Caco-2 (cell line): ENCODE results near the gene CACNA1C. TPM values are rescaled to one million over a fixed set of nuclear protein-coding genes. Genes with fewer than 3 reads are reported as not detected.

Experiments
- BruUV-seq: library from RNA; stranded (reverse); fragments of 400-500 nt; replicated peaks from 2 replicates; lab custom pipeline; 2021; lab: Mats Ljungman, UMichigan
- CTCF ChIA-PET: fragments of 300-600 bp; sonication (Branson Sonifier 250); formaldehyde crosslinking; loops from one replicate; lab custom pipeline; 2022; ENCODE audit warnings: antibody characterized with exemption; lab: Charles Lee
- POLR2A ChIA-PET: fragments of 300-600 bp; sonication (Branson Sonifier 250); formaldehyde crosslinking; loops from one replicate; lab custom pipeline; 2022; ENCODE audit warnings: antibody characterized with exemption; lab: Charles Lee
- DNase-seq, 2 experiments: peaks; one replicate each; pipeline versions ENCODE4 v3.0.0 to v3.0.0-alpha.2; 2020 to 2022
- H3K27me3 ChIP-seq: replicated peaks from 2 replicates; pipeline ENCODE4 v1.6.0; 2011; ENCODE audit warnings: low read length; ENCODE audit not compliant: control insufficient read depth, insufficient read depth
- H3K36me3 ChIP-seq: 2 replicates; pipeline ENCODE4 v1.5.1; 2011; ENCODE audit warnings: low read length; ENCODE audit not compliant: control insufficient read depth, insufficient read depth
- H3K4me1 ChIP-seq: fragments of 250-450 bp; sonication (Bioruptor Pico); 2 replicates; pipeline ENCODE4 v1.5.1; 2020; ENCODE audit warnings: mild to moderate bottlenecking
- H3K4me3 ChIP-seq: 2 replicates; pipeline ENCODE4 v1.5.1; 2011; ENCODE audit warnings: low read depth, mild to moderate bottlenecking, control low read depth, low read length
- H3K9me3 ChIP-seq: fragments of 250-450 bp; sonication (Bioruptor Pico); 2 replicates; pipeline ENCODE4 v1.5.1; 2020; ENCODE audit warnings: mild to moderate bottlenecking, moderate library complexity
- H3K27ac Mint-ChIP-seq: one replicate; pipeline ENCODE4 v1.8.0; 2022; ENCODE audit warnings: mixed read lengths; ENCODE audit not compliant: unreplicated experiment
- H3K27me3 Mint-ChIP-seq: one replicate; pipeline ENCODE4 v1.8.0; 2022; ENCODE audit warnings: mixed read lengths; ENCODE audit not compliant: insufficient read depth, unreplicated experiment
- H3K36me3 Mint-ChIP-seq: one replicate; pipeline ENCODE4 v1.8.0; 2022; ENCODE audit warnings: mild to moderate bottlenecking, mixed read lengths; ENCODE audit not compliant: insufficient read depth, unreplicated experiment
- H3K4me1 Mint-ChIP-seq: one replicate; pipeline ENCODE4 v1.8.0; 2022; ENCODE audit warnings: low read depth, mixed read lengths; ENCODE audit not compliant: unreplicated experiment
- H3K4me3 Mint-ChIP-seq: one replicate; pipeline ENCODE4 v1.8.0; 2022; ENCODE audit warnings: mild to moderate bottlenecking, moderate library complexity, mixed read lengths; ENCODE audit not compliant: unreplicated experiment
- H3K9me3 Mint-ChIP-seq: one replicate; pipeline ENCODE4 v1.8.0; 2022; ENCODE audit warnings: mixed read lengths; ENCODE audit not compliant: unreplicated experiment
- intact Hi-C: fragments of 100-400 bp; cut with micrococcal nuclease; formaldehyde crosslinking; loops from one replicate; pipeline ENCODE4 v1.10.0; 2022; ENCODE audit not compliant: unreplicated experiment
- total RNA-seq: library from RNA; stranded (reverse); gene quantifications from 2 replicates; pipeline ENCODE4 v1.2.3, GENCODE V29; 2022
- TF ChIP-seq, protein P1 (sequence below), 2 experiments: fragments of 200-600 bp in 1 of 2; IDR thresholded peaks; 1 replicate in 1 of 2; 2 replicates in 1 of 2; pipeline versions ENCODE4 v1.5.1 to v1.8.0; 2011 to 2022; ENCODE audit warnings: antibody characterized with exemption in 1 of 2, control low read depth in 1 of 2, inconsistent platforms in 1 of 2, low read depth in 1 of 2, low read length in 1 of 2, mild to moderate bottlenecking in 1 of 2, moderate library complexity in 1 of 2; ENCODE audit not compliant: insufficient read depth in 1 of 2, severe bottlenecking in 1 of 2, unreplicated experiment in 1 of 2

CACNA1C gene
- total RNA-seq, 1 experiment from 2014 or later: not detected

DNA sequence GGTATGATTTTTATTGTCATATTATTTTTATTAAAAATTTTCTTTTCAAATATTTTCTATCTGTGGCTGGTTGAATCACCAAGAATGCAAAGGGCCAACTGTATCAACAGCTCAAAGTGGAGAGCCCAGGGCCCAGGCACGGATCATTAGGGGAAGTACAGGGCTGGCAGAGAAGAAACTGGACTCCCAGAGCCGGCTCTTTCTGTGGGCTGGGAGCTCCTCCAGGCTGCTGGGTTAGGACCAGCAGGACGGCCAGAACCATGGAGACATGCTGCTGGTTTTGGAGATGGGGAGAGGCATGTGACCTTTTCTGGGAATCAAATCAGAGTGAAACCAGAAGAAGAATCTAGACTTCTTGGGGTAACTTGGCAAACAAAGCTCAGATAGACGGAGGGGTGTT, 220.5 kb downstream of the CACNA1C start:
- Histone ChIP-seq H3K36me3 (no peaks in the 10 kb centered on the region), H3K4me3 (no peak overlapping the region), H3K9me3 (no peaks in the 10 kb centered on the region), H3K27me3 (no peaks in the 10 kb centered on the region), H3K4me1 (no peaks in the 10 kb centered on the region)
- H3K27me3 Mint-ChIP-seq: peaks cover 21% of the 10 kb centered on the region
- intact Hi-C loops: no loop called here
- no peak overlapping the region for H3K27ac Mint-ChIP-seq
- H3K4me1 Mint-ChIP-seq: no peaks in the 10 kb centered on the region
- no peak overlapping the region for H3K4me3 Mint-ChIP-seq
- no peaks in the 10 kb centered on the region for H3K9me3 Mint-ChIP-seq
- no TSS peak for BruUV-seq
- peak; percentile 23 to 45 for DNase-seq
- POLR2A ChIA-PET: no interaction called here
- TF ChIP-seq, protein P1, sequence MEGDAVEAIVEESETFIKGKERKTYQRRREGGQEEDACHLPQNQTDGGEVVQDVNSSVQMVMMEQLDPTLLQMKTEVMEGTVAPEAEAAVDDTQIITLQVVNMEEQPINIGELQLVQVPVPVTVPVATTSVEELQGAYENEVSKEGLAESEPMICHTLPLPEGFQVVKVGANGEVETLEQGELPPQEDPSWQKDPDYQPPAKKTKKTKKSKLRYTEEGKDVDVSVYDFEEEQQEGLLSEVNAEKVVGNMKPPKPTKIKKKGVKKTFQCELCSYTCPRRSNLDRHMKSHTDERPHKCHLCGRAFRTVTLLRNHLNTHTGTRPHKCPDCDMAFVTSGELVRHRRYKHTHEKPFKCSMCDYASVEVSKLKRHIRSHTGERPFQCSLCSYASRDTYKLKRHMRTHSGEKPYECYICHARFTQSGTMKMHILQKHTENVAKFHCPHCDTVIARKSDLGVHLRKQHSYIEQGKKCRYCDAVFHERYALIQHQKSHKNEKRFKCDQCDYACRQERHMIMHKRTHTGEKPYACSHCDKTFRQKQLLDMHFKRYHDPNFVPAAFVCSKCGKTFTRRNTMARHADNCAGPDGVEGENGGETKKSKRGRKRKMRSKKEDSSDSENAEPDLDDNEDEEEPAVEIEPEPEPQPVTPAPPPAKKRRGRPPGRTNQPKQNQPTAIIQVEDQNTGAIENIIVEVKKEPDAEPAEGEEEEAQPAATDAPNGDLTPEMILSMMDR (IDR thresholded peaks at IDR 0.05; ENCODE audit: insufficient read depth in 1 of 2, low read depth in 1 of 2, low read length in 1 of 2, severe bottlenecking in 1 of 2, unreplicated experiment in 1 of 2): peak in 1 of 2 experiments; percentile 43
- no peaks in the 10 kb centered on the region for H3K36me3 Mint-ChIP-seq
- CTCF ChIA-PET: no interaction called here

- Mint-ChIP-seq H3K9me3 (no peaks in the 10 kb centered on the region), H3K27ac (no peak overlapping the region), H3K4me1 (no peaks in the 10 kb centered on the region), H3K36me3 (no peaks in the 10 kb centered on the region), H3K4me3 (no peak overlapping the region), H3K27me3 (peaks cover 21% of the 10 kb centered on the region)
- H3K9me3 ChIP-seq: no peaks in the 10 kb centered on the region
- no TSS peak for BruUV-seq
- TF ChIP-seq, protein P1 (IDR thresholded peaks at IDR 0.05; ENCODE audit: insufficient read depth in 1 of 2, low read depth in 1 of 2, low read length in 1 of 2, severe bottlenecking in 1 of 2, unreplicated experiment in 1 of 2): no peak
- ChIA-PET CTCF (interaction anchor here (0.7 kb wide), 1 partner anchor 215 kb away, joined by 3 read pairs; no protein-coding TSS in a partner anchor), POLR2A (no interaction called here)
- H3K27me3 ChIP-seq: no peaks in the 10 kb centered on the region
- H3K4me3 ChIP-seq: no peak overlapping the region
- H3K4me1 ChIP-seq: no peaks in the 10 kb centered on the region
- intact Hi-C loops: no loop called here
- DNase-seq: peak in 1 of 2 experiments; percentile 30
- no peaks in the 10 kb centered on the region for H3K36me3 ChIP-seq
Observed at GRCh38 chr12:2273751-2274150, 221.0 kb downstream of the CACNA1C start.

- TF ChIP-seq, protein P1 (IDR thresholded peaks at IDR 0.05; ENCODE audit: insufficient read depth in 1 of 2, low read depth in 1 of 2, low read length in 1 of 2, severe bottlenecking in 1 of 2, unreplicated experiment in 1 of 2): no peak
- H3K9me3 ChIP-seq: no peaks in the 10 kb centered on the region; the same call in 1 of the 2 replicates
- DNase-seq: no peak
- no peaks in the 10 kb centered on the region for H3K36me3 Mint-ChIP-seq
- H3K4me3 ChIP-seq: no peak overlapping the region
- intact Hi-C loops: no loop called here
- no peaks in the 10 kb centered on the region for H3K27me3 ChIP-seq
- H3K27me3 Mint-ChIP-seq: peaks cover 26% of the 10 kb centered on the region
- POLR2A ChIA-PET: no interaction called here
- no peaks in the 10 kb centered on the region for H3K36me3 ChIP-seq
- CTCF ChIA-PET: interaction anchor here (0.6 to 0.7 kb wide), 2 partner anchors 11 to 216 kb away, joined by 3 read pairs; no protein-coding TSS in a partner anchor
- H3K27ac Mint-ChIP-seq: no peak overlapping the region
- H3K4me1 ChIP-seq: no peaks in the 10 kb centered on the region
- H3K9me3 Mint-ChIP-seq: no peaks in the 10 kb centered on the region
- no peak overlapping the region for H3K4me3 Mint-ChIP-seq
- no TSS peak for BruUV-seq
- H3K4me1 Mint-ChIP-seq: no peaks in the 10 kb centered on the region
Observed at GRCh38 chr12:2274733-2275132, 221.9 kb downstream of the CACNA1C start.
